Stimulated activated naive CD8-positive, alpha-beta T cell treated with anti-CD3 and anti-CD28 coated beads, Interleukin-15, amount 100 ng/mL, for 72 hours (primary cell): ENCODE measurements around the gene CNTN1.

Experiments used
- ATAC-seq: fragments of 150-1000 bp; cut with Tn5 transposase; 2 replicates; pipeline ENCODE4 v1.10.0; 2021; ENCODE audit warnings: mild to moderate bottlenecking, moderate library complexity
- DNase-seq, 2 donors: peaks; one replicate each; pipeline ENCODE4 v3.0.0; 2021 to 2022
- H3K27ac Mint-ChIP-seq, 2 donors: one replicate each; pipeline ENCODE4 v1.8.0; 2022; ENCODE audit warnings: mild to moderate bottlenecking in 2 of 2, mixed read lengths in 2 of 2, moderate library complexity in 2 of 2
- H3K27me3 Mint-ChIP-seq: one replicate; pipeline ENCODE4 v1.8.0; 2022; ENCODE audit warnings: mixed read lengths
- H3K4me1 Mint-ChIP-seq: one replicate; pipeline ENCODE4 v1.8.0; 2022; ENCODE audit warnings: mild to moderate bottlenecking, mixed read lengths
- H3K4me3 Mint-ChIP-seq, 2 donors: one replicate each; pipeline ENCODE4 v1.8.0; 2022; ENCODE audit warnings: mild to moderate bottlenecking in 2 of 2, mixed read lengths in 2 of 2, moderate library complexity in 1 of 2
- H3K9me3 Mint-ChIP-seq, 2 donors: one replicate each; pipeline ENCODE4 v1.8.0; 2022; ENCODE audit warnings: mixed read lengths in 2 of 2

The CNTN1 gene

GRCh38 chr12:40832668-40833067, 140.4 kb downstream of the CNTN1 start:
- no peak overlapping the region for H3K27ac Mint-ChIP-seq
- no peak overlapping the region for H3K4me3 Mint-ChIP-seq
- ATAC-seq (peak; percentile 18), DNase-seq (no peak)
- no peaks in the 10 kb centered on the region for H3K27me3 Mint-ChIP-seq
- H3K9me3 Mint-ChIP-seq, result no peaks in the 10 kb centered on the region
- no peaks in the 10 kb centered on the region for H3K4me1 Mint-ChIP-seq

GRCh38 chr12:40833818-40834217, 141.6 kb downstream of the CNTN1 start:
- DNase-seq (no peak), ATAC-seq (no peak)
- H3K27ac Mint-ChIP-seq, result no peak overlapping the region
- no peaks in the 10 kb centered on the region for H3K27me3 Mint-ChIP-seq
- H3K4me1 Mint-ChIP-seq, result no peaks in the 10 kb centered on the region
- H3K9me3 Mint-ChIP-seq, result no peaks in the 10 kb centered on the region
- H3K4me3 Mint-ChIP-seq, result no peak overlapping the region

GRCh38 chr12:40834321-40834720, 142.1 kb downstream of the CNTN1 start:
- DNase-seq, result no peak
- Mint-ChIP-seq H3K4me1 (no peaks in the 10 kb centered on the region), H3K4me3 (no peak overlapping the region), H3K27me3 (no peaks in the 10 kb centered on the region), H3K27ac (no peak overlapping the region), H3K9me3 (peaks cover 0 to 1% of the 10 kb centered on the region in 2 donors)
- no peak for ATAC-seq

GRCh38 chr12:40837891-40838429, 145.7 kb downstream of the CNTN1 start:
- DNase-seq (no peak), ATAC-seq (no peak)
- Mint-ChIP-seq H3K27ac (no peak overlapping the region), H3K4me1 (no peaks in the 10 kb centered on the region), H3K27me3 (no peaks in the 10 kb centered on the region), H3K4me3 (no peak overlapping the region), H3K9me3 (peaks cover 0 to 6% of the 10 kb centered on the region in 2 donors)

GRCh38 chr12:40843495-40843894, 151.3 kb downstream of the CNTN1 start:
- peaks cover 3 to 6% of the 10 kb centered on the region in 2 donors for H3K9me3 Mint-ChIP-seq
- no peaks in the 10 kb centered on the region for H3K27me3 Mint-ChIP-seq
- H3K4me3 Mint-ChIP-seq, result no peak overlapping the region
- DNase-seq (no peak), ATAC-seq (no peak)
- H3K4me1 Mint-ChIP-seq, result no peaks in the 10 kb centered on the region
- no peak overlapping the region for H3K27ac Mint-ChIP-seq

GRCh38 chr12:40853221-40853620, 161.0 kb downstream of the CNTN1 start:
- no peak overlapping the region for H3K4me3 Mint-ChIP-seq
- no peaks in the 10 kb centered on the region for H3K27me3 Mint-ChIP-seq
- H3K4me1 Mint-ChIP-seq, result no peaks in the 10 kb centered on the region
- DNase-seq (no peak), ATAC-seq (no peak)
- peaks cover 8 to 13% of the 10 kb centered on the region in 2 donors for H3K9me3 Mint-ChIP-seq
- H3K27ac Mint-ChIP-seq, result no peak overlapping the region

GRCh38 chr12:40854604-40855003, 162.4 kb downstream of the CNTN1 start:
- peaks cover 8 to 13% of the 10 kb centered on the region in 2 donors for H3K9me3 Mint-ChIP-seq
- no peak overlapping the region for H3K27ac Mint-ChIP-seq
- no peaks in the 10 kb centered on the region for H3K27me3 Mint-ChIP-seq
- H3K4me3 Mint-ChIP-seq, result no peak overlapping the region
- no peak for ATAC-seq
- DNase-seq, result no peak
- H3K4me1 Mint-ChIP-seq, result no peaks in the 10 kb centered on the region

GRCh38 chr12:40864891-40865290, 172.7 kb downstream of the CNTN1 start:
- Mint-ChIP-seq H3K27me3 (no peaks in the 10 kb centered on the region), H3K27ac (no peak overlapping the region), H3K4me3 (no peak overlapping the region), H3K4me1 (no peaks in the 10 kb centered on the region), H3K9me3 (no peaks in the 10 kb centered on the region)
- ATAC-seq, result no peak
- no peak for DNase-seq

GRCh38 chr12:40870981-40871380, 178.7 kb downstream of the CNTN1 start:
- no peaks in the 10 kb centered on the region for H3K27me3 Mint-ChIP-seq
- H3K27ac Mint-ChIP-seq, result no peak overlapping the region
- no peak overlapping the region for H3K4me3 Mint-ChIP-seq
- ATAC-seq (no peak), DNase-seq (no peak)
- H3K4me1 Mint-ChIP-seq, result no peaks in the 10 kb centered on the region
- peaks cover 0 to 8% of the 10 kb centered on the region in 2 donors for H3K9me3 Mint-ChIP-seq

GRCh38 chr12:40874868-40875267, 182.6 kb downstream of the CNTN1 start:
- H3K27ac Mint-ChIP-seq, result no peak overlapping the region
- no peaks in the 10 kb centered on the region for H3K4me1 Mint-ChIP-seq
- H3K27me3 Mint-ChIP-seq, result no peaks in the 10 kb centered on the region

GRCh38 chr12:40889329-40889728, 197.1 kb downstream of the CNTN1 start:
- no peak overlapping the region for H3K27ac Mint-ChIP-seq
- no peaks in the 10 kb centered on the region for H3K9me3 Mint-ChIP-seq
- no peaks in the 10 kb centered on the region for H3K27me3 Mint-ChIP-seq
- ATAC-seq (no peak), DNase-seq (no peak)
- no peak overlapping the region for H3K4me3 Mint-ChIP-seq
- H3K4me1 Mint-ChIP-seq, result no peaks in the 10 kb centered on the region

More at GRCh38 chr12:40874868-40875267, 182.6 kb downstream of the CNTN1 start:
- ATAC-seq (no peak), DNase-seq (no peak)
- Mint-ChIP-seq H3K9me3 (peaks cover 0 to 8% of the 10 kb centered on the region in 2 donors), H3K4me3 (no peak overlapping the region)

- no peak for ATAC-seq
- Mint-ChIP-seq H3K9me3 (no peaks in the 10 kb centered on the region), H3K27me3 (no peaks in the 10 kb centered on the region), H3K4me1 (no peaks in the 10 kb centered on the region), H3K27ac (no peak overlapping the region), H3K4me3 (no peak overlapping the region)
- DNase-seq, result no peak
Observed at GRCh38 chr12:40892528-40892927, 200.3 kb downstream of the CNTN1 start.

- Mint-ChIP-seq H3K4me3 (no peak overlapping the region), H3K27me3 (no peaks in the 10 kb centered on the region), H3K4me1 (no peaks in the 10 kb centered on the region), H3K27ac (no peak overlapping the region), H3K9me3 (no peaks in the 10 kb centered on the region)
- ATAC-seq (no peak), DNase-seq (no peak)
Observed at GRCh38 chr12:40898505-40898904, 206.3 kb downstream of the CNTN1 start.

GRCh38 chr12:40903040-40903439, 210.8 kb downstream of the CNTN1 start:
- DNase-seq (no peak), ATAC-seq (no peak)
- no peak overlapping the region for H3K27ac Mint-ChIP-seq

GRCh38 chr12:40907115-40907527, 214.9 kb downstream of the CNTN1 start:
- Mint-ChIP-seq H3K9me3 (no peaks in the 10 kb centered on the region), H3K4me3 (no peak overlapping the region), H3K27ac (no peak overlapping the region), H3K4me1 (no peaks in the 10 kb centered on the region), H3K27me3 (no peaks in the 10 kb centered on the region)
- ATAC-seq (peak; percentile 52), DNase-seq (no peak)

More at GRCh38 chr12:40903040-40903439, 210.8 kb downstream of the CNTN1 start:
- no peaks in the 10 kb centered on the region for H3K27me3 Mint-ChIP-seq
- H3K4me3 Mint-ChIP-seq, result no peak overlapping the region
- H3K9me3 Mint-ChIP-seq, result no peaks in the 10 kb centered on the region
- no peaks in the 10 kb centered on the region for H3K4me1 Mint-ChIP-seq

- no peak overlapping the region for H3K27ac Mint-ChIP-seq
- ATAC-seq (no peak), DNase-seq (no peak)
- H3K27me3 Mint-ChIP-seq, result no peaks in the 10 kb centered on the region
- H3K4me1 Mint-ChIP-seq, result no peaks in the 10 kb centered on the region
- no peak overlapping the region for H3K4me3 Mint-ChIP-seq
- H3K9me3 Mint-ChIP-seq, result no peaks in the 10 kb centered on the region
Observed at GRCh38 chr12:40911676-40912075, 219.4 kb downstream of the CNTN1 start.

GRCh38 chr12:40915172-40915571, 222.9 kb downstream of the CNTN1 start:
- no peaks in the 10 kb centered on the region for H3K9me3 Mint-ChIP-seq
- no peak overlapping the region for H3K27ac Mint-ChIP-seq
- DNase-seq (no peak), ATAC-seq (no peak)
- no peak overlapping the region for H3K4me3 Mint-ChIP-seq
- no peaks in the 10 kb centered on the region for H3K4me1 Mint-ChIP-seq
- no peaks in the 10 kb centered on the region for H3K27me3 Mint-ChIP-seq
